ENCODE results near the gene PARK7.

PARK7 gene

GRCh38 chr1:8011923-8012858, 50.7 kb downstream of the PARK7 start:
- H3K36me3 ChIP-seq (replicated peaks) = peaks cover 70% of the 10 kb centered on the region
- in situ Hi-C loops (cut with HindIII; ENCODE audit: low pct_ligation_motif_present, low sequenced_read_pairs) = loop anchor here (25.0 kb wide), 1 partner anchor 300 kb away; the partner anchor contains the start of gene SLC45A1
- TF ChIP-seq CTCF (IDR thresholded peaks at IDR 0.05; ENCODE audit: low read depth, low read length, missing control alignments) = no peak
- no peak for DNase-seq
- no peak overlapping the region for H3K27ac ChIP-seq
- no peaks in the 10 kb centered on the region for H3K27me3 ChIP-seq (replicated peaks)
- no peak overlapping the region for H3K4me3 ChIP-seq (ENCODE audit: low read depth, low read length)

GRCh38 chr1:8012955-8013354, 51.4 kb downstream of the PARK7 start:
- DNase-seq = no peak
- H3K27me3 ChIP-seq (replicated peaks) = no peaks in the 10 kb centered on the region
- in situ Hi-C loops (cut with HindIII; ENCODE audit: low pct_ligation_motif_present, low sequenced_read_pairs) = loop anchor here (25.0 kb wide), 1 partner anchor 299 kb away; the partner anchor contains the start of gene SLC45A1
- H3K4me3 ChIP-seq (ENCODE audit: low read depth, low read length) = no peak overlapping the region
- TF ChIP-seq CTCF (IDR thresholded peaks at IDR 0.05; ENCODE audit: low read depth, low read length, missing control alignments) = no peak
- H3K36me3 ChIP-seq (replicated peaks) = peaks cover 70% of the 10 kb centered on the region
- no peak overlapping the region for H3K27ac ChIP-seq

GRCh38 chr1:8013399-8013798, 51.9 kb downstream of the PARK7 start:
- Histone ChIP-seq H3K27ac (no peak overlapping the region), H3K36me3 (replicated peaks) (peaks cover 68% of the 10 kb centered on the region), H3K27me3 (replicated peaks) (no peaks in the 10 kb centered on the region), H3K4me3 (ENCODE audit: low read depth, low read length) (no peak overlapping the region)
- DNase-seq = no peak
- in situ Hi-C loops (cut with HindIII; ENCODE audit: low pct_ligation_motif_present, low sequenced_read_pairs) = loop anchor here (25.0 kb wide), 1 partner anchor 299 kb away; the partner anchor contains the start of gene SLC45A1
- TF ChIP-seq CTCF (IDR thresholded peaks at IDR 0.05; ENCODE audit: low read depth, low read length, missing control alignments) = no peak

- in situ Hi-C loops (cut with HindIII; ENCODE audit: low pct_ligation_motif_present, low sequenced_read_pairs) = loop anchor here (25.0 kb wide), 1 partner anchor 299 kb away; the partner anchor contains the start of gene SLC45A1
- Histone ChIP-seq H3K27me3 (replicated peaks) (no peaks in the 10 kb centered on the region), H3K36me3 (replicated peaks) (peaks cover 65% of the 10 kb centered on the region), H3K27ac (peak overlapping the region; percentile 55), H3K4me3 (ENCODE audit: low read depth, low read length) (no peak overlapping the region)
- no peak for DNase-seq
- TF ChIP-seq CTCF (IDR thresholded peaks at IDR 0.05; ENCODE audit: low read depth, low read length, missing control alignments) = no peak
Measured at GRCh38 chr1:8013800-8014199, 52.3 kb downstream of the PARK7 start.

- in situ Hi-C loops (cut with HindIII; ENCODE audit: low pct_ligation_motif_present, low sequenced_read_pairs) = loop anchor here (25.0 kb wide), 1 partner anchor 298 kb away; the partner anchor contains the start of gene SLC45A1
- Histone ChIP-seq H3K27ac (peak overlapping the region; percentile 55), H3K27me3 (replicated peaks) (no peaks in the 10 kb centered on the region), H3K36me3 (replicated peaks) (peaks cover 59% of the 10 kb centered on the region), H3K4me3 (ENCODE audit: low read depth, low read length) (no peak overlapping the region)
- DNase-seq = no peak
- no peak for TF ChIP-seq CTCF (IDR thresholded peaks at IDR 0.05; ENCODE audit: low read depth, low read length, missing control alignments)
Measured at GRCh38 chr1:8014381-8014988, 53.0 kb downstream of the PARK7 start.

Measured in brain microvascular endothelial cell (primary cell).